HG03060 (cell line): ENCODE data around the gene MAX.

Experiments used
- ATAC-seq: cut with Tn5 transposase; IDR thresholded peaks from one replicate; pipeline ENCODE4 v1.9.1; 2021; ENCODE audit warnings: low read depth, moderate number of reproducible peaks; ENCODE audit not compliant: unreplicated experiment

MAX gene

DNA sequence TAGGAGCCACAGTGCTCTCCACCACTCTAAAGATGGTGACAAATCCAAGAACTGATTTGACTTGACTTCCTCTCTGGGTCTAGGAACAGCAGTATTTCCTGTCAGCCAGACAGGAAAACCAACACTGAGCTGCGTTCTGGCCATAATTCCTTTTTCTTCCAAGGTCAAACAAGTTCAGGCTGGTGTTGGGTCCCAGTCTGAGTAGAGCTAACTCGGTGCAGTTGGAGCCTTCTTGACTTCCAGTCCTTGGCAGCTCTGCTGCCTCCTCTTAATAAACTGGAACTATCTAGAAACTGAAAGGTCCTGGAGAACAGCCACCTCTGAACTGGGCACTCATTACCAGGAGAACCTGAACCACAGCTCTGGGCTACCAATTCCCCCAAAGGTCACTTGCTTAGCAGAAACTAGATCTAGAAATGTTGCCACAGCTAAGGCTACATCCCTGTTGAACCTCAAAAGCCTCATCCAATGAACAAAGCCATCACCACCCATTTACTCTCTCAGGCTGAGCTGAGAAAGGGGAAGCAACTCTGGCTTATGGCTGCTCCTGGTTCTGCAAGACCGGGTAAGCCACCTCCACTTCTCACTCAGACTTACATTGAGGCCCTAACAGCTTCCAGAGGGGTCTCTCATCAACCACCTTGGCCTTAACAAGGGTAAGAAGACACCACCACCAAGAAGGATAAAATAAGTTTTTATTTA, 27.7 kb downstream of the MAX start:
- ATAC-seq, result no peak

DNA sequence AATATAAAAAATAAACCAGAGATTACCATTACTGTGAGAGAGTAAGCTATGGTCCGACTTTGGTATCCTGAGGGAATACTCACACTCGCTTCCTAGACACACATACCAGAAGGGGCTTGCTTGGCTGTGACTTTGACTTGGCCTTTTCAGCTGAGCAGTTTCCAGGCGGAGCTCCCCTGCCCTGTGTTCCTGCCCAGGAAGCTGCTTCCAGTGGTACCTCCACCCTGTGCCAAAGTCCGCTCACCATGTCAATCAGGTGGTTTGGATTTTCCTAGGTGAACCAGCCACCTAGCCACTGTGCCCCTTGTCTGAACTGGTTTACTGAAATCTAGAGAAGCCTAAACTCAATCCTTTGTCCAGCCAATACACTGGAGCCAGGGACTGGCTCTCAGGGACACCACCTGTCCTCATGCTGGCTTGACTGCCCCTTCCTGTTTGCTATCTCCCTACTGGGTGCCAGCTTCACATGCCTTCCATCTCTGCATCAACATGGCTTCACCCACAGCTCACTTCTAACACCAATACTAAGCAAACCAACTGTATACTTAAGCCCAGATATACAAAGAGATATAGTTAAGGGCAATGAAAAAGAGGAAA, 28.6 kb downstream of the MAX start:
- ATAC-seq, result no peak

DNA sequence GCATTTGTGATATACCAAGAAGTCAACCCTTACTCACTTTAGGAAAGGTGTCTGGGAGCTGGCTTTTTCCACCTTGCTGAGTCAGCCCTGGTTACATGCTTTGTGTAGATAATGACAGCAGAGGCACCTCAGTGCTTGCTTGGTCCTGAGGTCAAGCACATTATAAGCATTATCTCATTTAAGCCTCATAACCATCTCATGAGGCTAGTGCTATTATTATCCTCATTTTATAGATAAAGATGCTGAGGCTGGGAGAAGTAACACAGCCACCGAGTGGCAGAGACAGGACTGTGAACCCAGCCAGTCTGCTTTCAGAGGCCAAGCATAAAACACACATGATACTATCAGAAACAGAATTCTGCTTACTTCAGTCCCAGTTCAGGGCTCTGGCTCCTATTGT, 29.4 kb downstream of the MAX start:
- ATAC-seq, result no peak

DNA sequence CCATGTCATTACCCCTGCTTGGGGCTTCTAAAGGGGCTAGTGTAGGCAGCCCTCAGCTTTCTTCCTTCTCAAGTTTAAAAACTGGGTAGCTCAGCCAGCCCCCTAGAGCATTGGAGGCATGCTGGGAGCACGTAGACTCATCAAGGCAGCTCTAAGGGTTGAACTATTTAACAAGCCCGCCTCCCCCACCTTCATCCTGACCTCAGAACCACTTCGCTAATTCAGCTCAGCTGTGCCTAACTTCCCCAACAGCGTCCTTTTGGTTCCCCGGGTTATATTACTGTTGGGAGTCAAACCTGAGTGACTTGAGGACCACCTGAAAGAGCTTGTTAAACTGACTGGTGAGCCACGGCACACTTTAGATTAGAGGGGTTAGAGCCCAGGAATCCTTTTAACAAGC, 30.1 kb downstream of the MAX start:
- no peak for ATAC-seq

DNA sequence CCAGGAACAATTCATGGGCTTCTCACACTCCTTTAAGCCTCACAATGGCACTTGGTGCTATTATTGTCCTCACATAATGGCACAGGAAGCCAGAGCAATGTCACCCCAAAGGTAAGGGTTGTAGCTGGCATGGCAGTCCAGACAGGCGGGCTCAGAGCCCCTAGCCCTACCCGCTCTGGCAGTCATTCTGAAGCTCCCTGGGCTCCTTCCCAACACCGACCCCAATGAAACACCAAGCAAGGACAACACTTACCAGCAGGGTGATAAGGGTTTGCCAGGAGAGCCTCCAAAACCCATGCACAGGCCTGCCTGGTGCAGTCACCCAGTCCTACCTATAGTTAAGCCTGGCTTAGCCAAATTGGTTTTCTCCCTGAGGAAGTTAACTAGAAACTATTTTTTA, 30.8 kb downstream of the MAX start:
- no peak for ATAC-seq

DNA sequence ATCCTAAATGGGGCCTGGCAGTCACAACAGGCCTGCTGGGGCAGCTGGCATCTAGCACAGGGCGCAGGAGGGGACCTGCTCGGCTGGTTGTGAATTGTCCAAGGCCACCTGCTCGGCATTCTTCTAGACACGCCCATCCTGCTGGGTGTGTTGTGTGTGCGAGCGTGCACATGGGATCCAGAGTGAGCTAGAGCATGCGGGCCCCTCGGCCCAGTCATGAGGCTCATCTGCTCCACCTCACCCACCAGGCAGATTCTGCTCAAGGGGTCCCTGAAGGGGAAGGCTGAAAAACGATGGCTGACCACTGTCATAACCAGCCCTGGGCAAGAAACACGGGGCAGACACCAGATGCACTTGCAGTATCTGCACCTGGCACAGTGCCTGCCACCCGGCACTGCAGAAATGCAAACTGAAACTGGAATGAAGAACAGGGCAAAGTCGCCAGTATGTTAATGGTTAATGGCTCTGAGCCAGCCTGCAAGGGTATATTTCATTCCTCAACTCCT, 31.8 kb downstream of the MAX start:
- no peak for ATAC-seq

DNA sequence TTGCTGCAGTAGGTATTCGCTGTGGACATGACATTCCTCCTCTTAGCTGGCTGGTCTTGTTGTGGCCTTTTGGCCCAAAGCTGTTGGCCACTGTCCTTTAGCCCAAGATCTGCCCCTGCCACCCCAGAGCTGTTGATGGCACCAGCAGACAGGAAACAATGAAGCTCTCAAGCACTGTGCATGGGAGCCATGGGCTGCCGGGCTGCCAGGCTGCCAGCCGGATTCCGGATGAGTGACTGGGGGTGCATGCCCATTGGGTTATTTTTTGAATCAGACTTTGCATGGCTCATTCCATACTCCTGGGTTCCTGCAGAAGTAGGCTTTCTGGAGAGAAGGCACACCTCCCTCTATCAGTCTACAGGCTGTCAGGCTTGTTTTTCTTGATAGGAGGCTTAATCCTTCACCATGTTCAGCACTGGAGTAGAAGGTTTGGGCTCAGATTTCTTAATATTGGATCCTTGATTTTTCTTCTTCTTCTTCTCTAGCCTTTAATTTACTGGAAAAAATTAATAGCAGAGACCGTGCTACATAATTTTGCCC, 32.4 kb downstream of the MAX start:
- ATAC-seq, result no peak

DNA sequence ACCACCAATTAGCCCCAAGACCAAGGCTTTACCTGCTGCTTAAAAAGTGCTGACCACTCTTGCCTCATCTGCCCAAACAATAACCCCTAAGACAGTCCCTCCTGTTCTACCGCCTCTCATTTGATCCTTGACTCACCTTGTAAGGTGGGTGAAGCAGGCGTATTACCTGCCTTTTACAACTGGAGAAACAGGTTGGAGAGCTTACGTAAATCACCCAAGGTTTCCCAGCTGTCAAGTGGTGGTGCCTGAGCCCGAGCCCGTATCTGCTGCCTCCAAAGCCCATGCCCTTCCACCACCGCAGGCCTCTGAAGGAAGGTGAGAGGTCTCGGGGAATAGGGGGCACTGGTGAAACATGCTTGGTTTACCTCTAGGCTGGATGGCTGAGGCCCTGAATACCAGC, 36.6 kb downstream of the MAX start:
- no peak for ATAC-seq

DNA sequence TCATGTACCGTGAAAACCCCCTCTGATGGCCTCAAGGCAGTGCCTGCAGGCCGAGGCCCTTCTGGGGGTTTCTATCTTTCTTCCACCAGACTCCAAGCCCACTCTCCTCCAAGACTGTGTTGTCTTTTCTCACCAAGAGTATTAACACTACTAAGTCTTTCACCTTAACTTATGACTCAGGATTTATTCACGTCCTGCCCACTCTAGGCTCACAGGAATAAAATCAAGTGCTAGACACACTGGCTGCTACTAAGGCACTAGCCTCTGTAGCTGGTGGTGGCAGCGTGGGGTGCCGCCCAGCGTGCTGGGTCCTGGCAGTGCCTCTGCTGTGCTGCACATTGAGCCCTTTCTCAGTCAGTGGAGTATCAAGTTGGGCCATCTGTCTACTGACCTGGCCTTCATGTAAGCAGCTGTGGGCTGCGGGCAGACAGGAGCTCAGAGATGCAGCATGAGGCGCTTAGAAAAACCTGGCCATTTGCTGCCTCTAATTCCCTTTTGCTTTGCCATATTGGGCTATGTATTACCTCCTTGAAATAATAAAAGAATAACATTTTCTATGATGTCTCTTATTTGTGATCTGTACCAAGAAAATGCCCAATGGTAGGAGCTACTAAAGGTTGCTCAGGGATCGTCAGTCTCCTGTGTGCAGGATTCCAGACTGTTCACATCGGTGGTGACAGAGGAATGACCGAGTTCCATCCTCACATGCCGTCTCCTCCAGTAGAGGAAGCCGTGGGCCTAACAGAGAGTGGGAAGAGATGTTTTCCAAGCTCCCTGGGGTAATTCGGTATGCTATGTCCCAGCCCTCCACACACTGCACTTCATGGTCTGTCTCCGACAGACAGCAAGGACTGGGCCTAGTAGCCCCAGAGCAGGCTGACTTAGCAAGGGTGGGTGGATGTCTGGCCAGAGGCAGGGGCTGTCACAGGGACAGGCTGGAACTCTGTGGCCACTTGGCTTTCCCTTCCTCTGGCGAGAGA, 39.9 kb downstream of the MAX start:
- no peak for ATAC-seq

DNA sequence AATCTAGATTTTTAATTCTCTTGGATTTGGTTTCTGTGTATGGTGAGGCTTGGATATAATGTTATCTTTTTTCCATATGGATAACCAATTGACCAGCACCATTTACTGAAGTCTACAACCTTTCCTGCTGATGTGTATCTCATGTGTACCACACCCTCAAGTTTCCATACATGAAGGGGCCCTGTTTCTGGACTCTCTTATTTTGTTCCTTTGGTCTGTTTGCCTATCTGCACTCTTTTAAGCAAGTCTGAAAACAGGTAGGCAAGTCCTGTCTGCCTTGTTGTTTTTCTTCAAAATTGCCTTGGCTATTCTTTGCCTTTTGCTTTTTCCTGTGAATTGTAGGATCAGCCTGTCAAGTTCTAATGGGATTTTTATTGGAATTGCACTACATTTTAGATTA, 44.6 kb downstream of the MAX start:
- no peak for ATAC-seq

DNA sequence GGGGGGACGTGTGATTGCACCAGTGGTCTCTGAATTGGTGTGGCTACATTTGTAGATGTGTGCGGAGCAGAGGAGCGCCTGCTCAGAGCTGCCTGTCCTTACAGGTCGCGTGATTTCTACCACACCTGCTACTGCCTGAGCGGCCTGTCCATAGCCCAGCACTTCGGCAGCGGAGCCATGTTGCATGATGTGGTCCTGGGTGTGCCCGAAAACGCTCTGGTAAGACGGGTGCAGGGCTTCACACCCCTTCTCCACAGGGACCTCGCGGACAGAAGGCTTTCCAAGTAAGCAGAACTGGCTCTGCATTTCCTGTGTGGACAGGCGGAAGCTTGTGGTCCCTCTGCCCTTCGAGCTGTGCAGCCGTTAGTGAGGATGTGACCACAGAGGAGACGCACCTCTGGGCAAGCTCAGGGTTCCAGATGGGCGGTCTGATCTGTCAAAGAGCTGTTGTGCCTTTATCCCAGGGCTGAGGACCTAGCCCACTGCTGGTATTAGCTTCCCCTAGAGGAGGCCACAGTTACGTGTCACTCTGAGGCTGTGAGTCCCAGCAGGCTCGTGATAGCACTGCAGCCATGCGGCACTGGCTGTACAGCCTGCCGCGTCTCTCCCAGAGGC, 47.7 kb downstream of the MAX start:
- ATAC-seq, result no peak

DNA sequence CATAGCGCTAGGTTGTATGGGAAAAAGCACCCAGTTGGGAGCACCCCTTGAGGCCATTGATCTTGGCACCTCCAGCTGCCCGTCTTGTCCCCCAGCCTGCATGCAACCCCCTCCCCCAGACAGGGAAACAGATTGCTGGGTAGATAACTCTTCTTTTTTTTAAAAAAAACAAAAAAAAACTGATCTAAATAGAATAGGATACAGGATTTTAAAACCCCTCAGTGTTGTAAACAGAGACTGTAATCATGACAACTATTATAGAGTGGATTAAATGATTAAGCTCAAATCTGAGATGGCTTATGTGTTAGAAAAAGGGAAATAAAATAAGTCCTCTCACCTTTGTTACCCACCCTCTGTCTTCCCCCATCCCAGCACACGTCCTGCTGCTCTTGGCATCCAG, 48.9 kb downstream of the MAX start:
- no peak for ATAC-seq

DNA sequence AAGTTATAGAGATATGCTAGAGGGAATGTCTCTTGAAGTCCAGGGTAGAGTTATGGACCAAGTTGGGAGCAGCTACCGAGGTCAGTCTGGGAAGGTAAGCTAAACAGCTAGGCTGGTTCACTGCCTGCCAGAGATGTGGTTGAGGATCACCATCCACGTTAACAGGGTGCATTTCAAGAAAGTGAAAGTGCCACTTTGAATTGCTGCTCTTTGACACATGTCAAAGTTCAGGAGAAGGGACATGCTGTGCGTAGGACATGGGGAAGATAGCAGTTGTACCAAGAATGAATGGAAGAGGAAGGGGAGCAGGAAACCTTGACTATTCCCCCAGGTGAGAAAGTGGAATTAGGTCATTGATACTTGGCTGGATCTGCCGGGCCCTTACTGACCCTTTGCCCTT, 49.5 kb downstream of the MAX start:
- no peak for ATAC-seq

DNA sequence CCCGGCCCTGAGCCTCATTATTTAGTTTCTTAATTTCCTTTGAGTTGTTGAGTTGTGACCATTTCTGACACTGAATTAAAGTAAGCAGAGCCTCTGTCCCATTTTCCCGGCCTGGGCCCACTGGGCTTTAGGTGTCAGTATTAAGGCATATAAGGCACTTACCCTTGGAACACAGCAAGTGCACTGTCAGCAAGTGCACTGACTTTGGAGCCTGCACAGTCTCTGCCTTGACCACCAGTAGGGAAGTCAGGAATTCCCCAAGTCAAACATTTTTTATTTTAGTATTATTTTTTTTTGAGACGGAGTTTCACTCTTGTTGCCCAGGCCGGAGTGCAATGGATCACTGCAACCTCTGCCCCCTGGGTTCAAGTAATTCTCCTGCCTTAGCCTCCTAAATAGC, 56.6 kb downstream of the MAX start:
- ATAC-seq, result no peak

DNA sequence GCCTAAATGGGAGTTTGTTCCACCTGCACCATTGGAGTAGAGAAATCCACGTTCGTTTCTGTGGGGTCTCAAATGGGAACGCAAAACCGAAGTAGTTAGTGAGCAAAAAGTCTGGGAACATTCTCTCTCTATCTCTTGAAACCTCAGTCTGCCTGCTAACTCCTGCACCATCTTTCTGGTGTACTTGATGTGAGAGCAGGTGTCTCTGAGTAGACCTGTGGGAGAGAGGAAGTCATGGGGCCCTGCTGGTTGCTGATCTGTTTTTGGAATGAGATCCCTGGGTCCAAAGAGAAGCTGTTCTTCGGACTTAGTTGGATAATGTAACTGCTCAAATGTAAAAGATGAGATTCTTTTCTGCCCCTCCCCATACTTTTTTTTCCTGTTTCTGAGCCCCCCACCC, 57.3 kb downstream of the MAX start:
- ATAC-seq, result no peak

DNA sequence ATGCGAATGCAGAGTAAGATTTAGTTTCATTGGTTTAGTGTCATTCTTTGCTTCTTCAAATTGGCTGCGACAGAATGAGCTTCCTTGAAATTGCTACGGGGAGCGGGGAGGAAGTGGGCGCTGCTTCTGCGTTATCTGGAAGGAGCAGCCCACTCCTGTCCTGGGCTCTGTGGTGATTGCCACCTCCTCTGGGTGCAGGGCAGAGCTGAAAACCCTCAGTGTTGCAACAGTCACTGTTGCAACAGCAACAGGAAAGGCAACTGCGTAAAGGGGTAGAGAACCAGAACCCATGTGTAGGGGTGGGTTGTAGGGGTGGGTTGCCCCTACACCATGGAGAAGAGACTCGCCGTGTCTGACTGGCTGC, 57.7 kb downstream of the MAX start:
- no peak for ATAC-seq

DNA sequence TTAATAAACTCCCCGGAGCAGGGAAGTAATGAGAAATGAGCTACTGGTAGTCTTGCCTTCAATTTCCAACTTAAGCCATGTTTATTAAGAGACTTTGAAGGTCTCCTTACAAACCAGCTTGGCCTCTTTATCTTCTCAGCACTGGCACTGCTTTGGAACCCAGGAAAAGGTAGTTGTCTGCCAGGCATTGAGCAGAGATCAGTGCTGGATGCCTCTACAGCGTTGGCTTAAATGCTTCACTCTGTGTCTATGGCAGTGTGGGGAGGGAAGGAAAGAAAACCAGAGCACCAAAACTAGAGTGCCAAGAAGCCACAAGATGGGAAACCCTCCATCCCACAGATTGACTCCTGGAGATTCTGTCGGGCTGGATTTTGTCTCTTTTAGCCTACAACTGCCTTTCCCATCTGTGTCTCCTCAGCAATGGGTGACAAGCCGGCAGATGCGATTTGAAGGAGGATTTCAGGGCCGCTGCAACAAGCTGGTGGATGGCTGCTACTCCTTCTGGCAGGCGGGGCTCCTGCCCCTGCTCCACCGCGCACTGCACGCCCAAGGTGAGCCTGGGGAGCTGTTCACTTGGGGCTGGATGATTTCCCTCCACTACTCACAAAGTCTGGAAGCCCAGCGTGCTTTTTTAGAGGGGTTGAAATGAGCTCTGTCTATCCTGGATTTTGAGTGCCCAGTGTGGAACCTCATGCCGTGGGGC, 58.3 kb downstream of the MAX start:
- no peak for ATAC-seq

DNA sequence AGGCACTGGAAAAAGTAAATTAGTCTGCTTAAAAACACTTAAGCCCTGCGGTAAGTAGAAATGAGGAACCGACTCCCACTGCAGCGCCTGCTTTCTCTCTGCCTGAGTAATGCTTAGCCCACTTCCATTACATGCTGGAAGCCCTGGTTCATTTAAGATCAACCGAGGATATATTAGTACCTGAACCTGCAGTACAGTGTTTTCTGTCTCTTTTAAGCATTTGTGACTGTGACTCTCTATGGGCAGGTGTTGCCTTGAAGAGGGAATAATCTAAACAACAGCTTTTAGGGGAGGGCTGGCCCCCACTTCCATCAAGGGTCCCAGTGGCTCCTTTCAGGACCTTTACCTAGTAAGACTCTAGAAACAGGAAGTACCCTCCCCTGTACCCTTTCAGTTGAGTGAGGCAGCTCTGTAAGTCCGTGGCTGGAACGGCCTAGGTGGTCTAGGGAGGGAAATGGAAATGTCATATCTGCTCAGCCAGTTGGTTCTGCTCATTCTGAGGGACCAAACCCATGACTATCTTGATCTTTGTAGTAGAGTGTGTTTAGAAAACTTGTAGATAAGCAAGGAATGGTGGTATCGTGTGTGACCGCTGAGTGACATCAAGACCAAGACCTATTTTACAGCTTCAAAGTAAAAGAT, 59.5 kb downstream of the MAX start:
- no peak for ATAC-seq

DNA sequence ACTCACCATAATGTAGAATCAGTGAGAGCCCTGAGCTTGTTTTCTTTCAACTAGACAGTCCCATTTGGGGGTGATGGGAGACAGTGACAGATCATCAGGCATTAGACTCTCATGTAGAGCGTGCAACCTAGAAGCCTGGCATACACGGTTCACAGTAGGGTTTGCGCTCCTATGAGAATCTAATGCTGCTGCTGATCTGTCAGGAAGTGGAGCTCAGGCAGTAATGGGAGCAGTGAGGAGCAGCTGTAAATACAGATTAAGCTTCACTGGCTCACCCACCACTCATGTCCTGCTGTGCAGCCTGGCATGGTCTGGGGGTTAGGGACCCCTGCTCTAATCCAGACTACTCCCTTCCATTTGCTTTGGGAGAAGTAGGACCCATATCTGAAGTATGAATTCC, 60.0 kb downstream of the MAX start:
- ATAC-seq, result no peak
